ENCODE results near the gene CDK5RAP2.

GRCh38 chr9:120360510-120360909 is 219.5 kb downstream of the CDK5RAP2 start:
- TF ChIP-seq, protein P1, sequence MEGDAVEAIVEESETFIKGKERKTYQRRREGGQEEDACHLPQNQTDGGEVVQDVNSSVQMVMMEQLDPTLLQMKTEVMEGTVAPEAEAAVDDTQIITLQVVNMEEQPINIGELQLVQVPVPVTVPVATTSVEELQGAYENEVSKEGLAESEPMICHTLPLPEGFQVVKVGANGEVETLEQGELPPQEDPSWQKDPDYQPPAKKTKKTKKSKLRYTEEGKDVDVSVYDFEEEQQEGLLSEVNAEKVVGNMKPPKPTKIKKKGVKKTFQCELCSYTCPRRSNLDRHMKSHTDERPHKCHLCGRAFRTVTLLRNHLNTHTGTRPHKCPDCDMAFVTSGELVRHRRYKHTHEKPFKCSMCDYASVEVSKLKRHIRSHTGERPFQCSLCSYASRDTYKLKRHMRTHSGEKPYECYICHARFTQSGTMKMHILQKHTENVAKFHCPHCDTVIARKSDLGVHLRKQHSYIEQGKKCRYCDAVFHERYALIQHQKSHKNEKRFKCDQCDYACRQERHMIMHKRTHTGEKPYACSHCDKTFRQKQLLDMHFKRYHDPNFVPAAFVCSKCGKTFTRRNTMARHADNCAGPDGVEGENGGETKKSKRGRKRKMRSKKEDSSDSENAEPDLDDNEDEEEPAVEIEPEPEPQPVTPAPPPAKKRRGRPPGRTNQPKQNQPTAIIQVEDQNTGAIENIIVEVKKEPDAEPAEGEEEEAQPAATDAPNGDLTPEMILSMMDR (IDR thresholded peaks at IDR 0.05 in 4 of 5, conservative IDR thresholded peaks at IDR 0.05 in 1 of 5): no peak
- no peak for TF ChIP-seq POLR2A (IDR thresholded peaks at IDR 0.05)
